WTC11 (cell line): ENCODE measurements around the gene ICA1. TPM values are rescaled to one million over a fixed set of nuclear protein-coding genes. Genes with fewer than 3 reads are reported as not detected.

ENCODE experiments used
- ATAC-seq: fragments of 200-7000 bp; cut with Tn5 transposase; 2 replicates; pipeline ENCODE4 v1.10.0; 2021; ENCODE audit warnings: mild to moderate bottlenecking, moderate library complexity
- CTCF ChIA-PET: fragments of 300-600 bp; sonication (Branson Sonifier 250); formaldehyde crosslinking; loops from one replicate; lab custom pipeline; 2021; ENCODE audit warnings: antibody characterized with exemption; lab: Charles Lee
- POLR2A ChIA-PET: fragments of 350-600 bp; sonication (Branson Sonifier 250); formaldehyde crosslinking; loops from one replicate; lab custom pipeline; 2021; ENCODE audit warnings: antibody characterized with exemption; lab: Charles Lee
- DNase-seq: peaks from one replicate; pipeline ENCODE4 v3.0.0; 2021; ENCODE audit warnings: low spot score
- H3K27ac Mint-ChIP-seq: 2 replicates; pipeline ENCODE4 v1.8.0; 2021; ENCODE audit warnings: mixed read lengths
- H3K27me3 Mint-ChIP-seq: 2 replicates; pipeline ENCODE4 v1.8.0; 2021; ENCODE audit warnings: low read depth, mild to moderate bottlenecking, moderate library complexity, mixed read lengths
- H3K36me3 Mint-ChIP-seq: 2 replicates; pipeline ENCODE4 v1.8.0; 2021; ENCODE audit warnings: mixed read lengths
- H3K4me1 Mint-ChIP-seq: 2 replicates; pipeline ENCODE4 v1.8.0; 2022; ENCODE audit warnings: mixed read lengths
- H3K4me3 Mint-ChIP-seq: 2 replicates; pipeline ENCODE4 v1.8.0; 2021; ENCODE audit warnings: mild to moderate bottlenecking, moderate library complexity, mixed read lengths
- H3K9me3 Mint-ChIP-seq: 2 replicates; pipeline ENCODE4 v1.8.0; 2021; ENCODE audit warnings: mixed read lengths
- CREM ChIP-seq: sonication (generic); formaldehyde crosslinking; IDR thresholded peaks from 2 replicates; pipeline ENCODE4 v1.8.1; 2022; ENCODE audit warnings: mild to moderate bottlenecking, missing genetic modification reagents, moderate library complexity
- ELF4 ChIP-seq: sonication (generic); formaldehyde crosslinking; IDR thresholded peaks from 2 replicates; pipeline ENCODE4 v1.8.1; 2022; ENCODE audit warnings: low read depth, mild to moderate bottlenecking, moderate library complexity, missing genetic modification reagents
- FOXP1 ChIP-seq: sonication (generic); formaldehyde crosslinking; IDR thresholded peaks from 2 replicates; pipeline ENCODE4 v1.8.0; 2022; ENCODE audit warnings: missing genetic modification reagents, mild to moderate bottlenecking, moderate library complexity, borderline replicate concordance
- GABPB1 ChIP-seq: sonication (generic); formaldehyde crosslinking; IDR thresholded peaks from 2 replicates; pipeline ENCODE4 v1.8.1; 2023; ENCODE audit warnings: mild to moderate bottlenecking, missing genetic modification reagents
- JUN ChIP-seq: sonication (generic); formaldehyde crosslinking; IDR thresholded peaks from 2 replicates; pipeline ENCODE4 v1.8.0; 2023; ENCODE audit warnings: mild to moderate bottlenecking, missing genetic modification reagents
- NFYB ChIP-seq: sonication (generic); formaldehyde crosslinking; conservative IDR thresholded peaks from 2 replicates; pipeline ENCODE4 v1.8.0; 2022; ENCODE audit warnings: low read depth, missing genetic modification reagents
- NR2C2 ChIP-seq: sonication (generic); formaldehyde crosslinking; IDR thresholded peaks from 2 replicates; pipeline ENCODE4 v1.8.0; 2022; ENCODE audit warnings: mild to moderate bottlenecking, missing genetic modification reagents
- PRRX2 ChIP-seq: fragments of 250-450 bp; sonication (Bioruptor Pico); IDR thresholded peaks from 2 replicates; pipeline ENCODE4 v1.8.0; 2021; ENCODE audit warnings: mild to moderate bottlenecking
- SP1 ChIP-seq: sonication (generic); formaldehyde crosslinking; conservative IDR thresholded peaks from 2 replicates; pipeline ENCODE4 v1.8.1; 2022; ENCODE audit warnings: missing genetic modification reagents
- ZNF138 ChIP-seq: sonication (generic); formaldehyde crosslinking; conservative IDR thresholded peaks from 2 replicates; pipeline ENCODE4 v1.8.1; 2022; ENCODE audit warnings: mild to moderate bottlenecking, moderate library complexity, missing genetic modification reagents
- ZNF263 ChIP-seq: sonication (generic); formaldehyde crosslinking; IDR thresholded peaks from 2 replicates; pipeline ENCODE4 v1.8.1; 2022; ENCODE audit warnings: low read depth, mild to moderate bottlenecking, moderate library complexity, missing genetic modification reagents
- total RNA-seq: library from RNA; stranded (reverse); gene quantifications from 3 replicates; pipeline ENCODE4 v1.2.3, GENCODE V29; 2021
- TF ChIP-seq, protein P1 (sequence below): fragments of 250-450 bp; sonication (Bioruptor Pico); IDR thresholded peaks from 2 replicates; pipeline ENCODE4 v1.9.0; 2021; ENCODE audit warnings: moderate library complexity, mild to moderate bottlenecking, inconsistent platforms, borderline replicate concordance
- TF ChIP-seq, protein P2 (sequence below): sonication (generic); formaldehyde crosslinking; IDR thresholded peaks from 2 replicates; pipeline ENCODE4 v1.8.0; 2023; ENCODE audit warnings: mild to moderate bottlenecking, missing genetic modification reagents
- TF ChIP-seq, protein P3 (sequence below): fragments of 250-450 bp; sonication (Bioruptor Pico); IDR thresholded peaks from 2 replicates; pipeline ENCODE4 v1.8.0; 2021; ENCODE audit warnings: mild to moderate bottlenecking
- TF ChIP-seq, protein P4 (sequence below): sonication (generic); formaldehyde crosslinking; IDR thresholded peaks from 2 replicates; pipeline ENCODE4 v1.8.0; 2022; ENCODE audit warnings: mild to moderate bottlenecking, missing genetic modification reagents
- TF ChIP-seq, protein P5 (sequence below): sonication (generic); formaldehyde crosslinking; IDR thresholded peaks from 2 replicates; pipeline ENCODE4 v1.8.1; 2023; ENCODE audit warnings: mild to moderate bottlenecking, missing genetic modification reagents
- TF ChIP-seq, protein P6 (sequence below): sonication (generic); formaldehyde crosslinking; IDR thresholded peaks from 2 replicates; pipeline ENCODE4 v1.8.1; 2023; ENCODE audit warnings: mild to moderate bottlenecking, missing genetic modification reagents
- TF ChIP-seq, protein P7 (sequence below): fragments of 250-450 bp; sonication (Bioruptor Pico); IDR thresholded peaks from 2 replicates; pipeline ENCODE4 v1.9.0; 2021; ENCODE audit warnings: mild to moderate bottlenecking
- TF ChIP-seq, protein P8 (sequence below): fragments of 250-450 bp; sonication (Bioruptor Pico); conservative IDR thresholded peaks from 2 replicates; pipeline ENCODE4 v1.9.0; 2021; ENCODE audit warnings: mild to moderate bottlenecking

The ICA1 gene
- total RNA-seq, 1 experiment from 2014 or later, result 31.2 TPM

DNA sequence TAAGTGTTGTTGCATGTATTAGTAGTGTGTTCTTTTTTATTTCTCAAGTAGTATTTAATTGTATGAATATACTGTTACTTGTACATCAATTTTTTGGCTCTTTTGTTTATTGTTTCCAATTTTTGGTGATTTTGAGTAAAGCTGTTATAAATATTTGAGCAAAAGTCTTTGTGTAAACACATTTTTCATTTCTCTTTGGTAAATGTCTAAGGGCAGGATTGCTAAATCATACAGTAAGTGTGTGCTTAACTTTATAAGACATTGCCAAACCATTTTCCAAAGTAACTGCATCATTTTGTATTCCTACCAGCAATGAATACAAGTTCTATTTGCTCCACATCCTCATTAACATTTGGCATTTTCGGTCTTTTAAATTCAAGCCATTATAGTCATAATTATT, 92.8 kb downstream of the ICA1 start (continued):
- TF ChIP-seq, protein P1, sequence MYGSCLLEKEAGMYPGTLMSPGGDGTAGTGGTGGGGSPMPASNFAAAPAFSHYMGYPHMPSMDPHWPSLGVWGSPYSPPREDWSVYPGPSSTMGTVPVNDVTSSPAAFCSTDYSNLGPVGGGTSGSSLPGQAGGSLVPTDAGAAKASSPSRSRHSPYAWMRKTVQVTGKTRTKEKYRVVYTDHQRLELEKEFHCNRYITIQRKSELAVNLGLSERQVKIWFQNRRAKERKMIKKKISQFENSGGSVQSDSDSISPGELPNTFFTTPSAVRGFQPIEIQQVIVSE (CRISPR knock-in tag), result no peak
- TF ChIP-seq FOXP1 (CRISPR knock-in tag), result no peak
- TF ChIP-seq JUN, result no peak
- TF ChIP-seq, protein P2, sequence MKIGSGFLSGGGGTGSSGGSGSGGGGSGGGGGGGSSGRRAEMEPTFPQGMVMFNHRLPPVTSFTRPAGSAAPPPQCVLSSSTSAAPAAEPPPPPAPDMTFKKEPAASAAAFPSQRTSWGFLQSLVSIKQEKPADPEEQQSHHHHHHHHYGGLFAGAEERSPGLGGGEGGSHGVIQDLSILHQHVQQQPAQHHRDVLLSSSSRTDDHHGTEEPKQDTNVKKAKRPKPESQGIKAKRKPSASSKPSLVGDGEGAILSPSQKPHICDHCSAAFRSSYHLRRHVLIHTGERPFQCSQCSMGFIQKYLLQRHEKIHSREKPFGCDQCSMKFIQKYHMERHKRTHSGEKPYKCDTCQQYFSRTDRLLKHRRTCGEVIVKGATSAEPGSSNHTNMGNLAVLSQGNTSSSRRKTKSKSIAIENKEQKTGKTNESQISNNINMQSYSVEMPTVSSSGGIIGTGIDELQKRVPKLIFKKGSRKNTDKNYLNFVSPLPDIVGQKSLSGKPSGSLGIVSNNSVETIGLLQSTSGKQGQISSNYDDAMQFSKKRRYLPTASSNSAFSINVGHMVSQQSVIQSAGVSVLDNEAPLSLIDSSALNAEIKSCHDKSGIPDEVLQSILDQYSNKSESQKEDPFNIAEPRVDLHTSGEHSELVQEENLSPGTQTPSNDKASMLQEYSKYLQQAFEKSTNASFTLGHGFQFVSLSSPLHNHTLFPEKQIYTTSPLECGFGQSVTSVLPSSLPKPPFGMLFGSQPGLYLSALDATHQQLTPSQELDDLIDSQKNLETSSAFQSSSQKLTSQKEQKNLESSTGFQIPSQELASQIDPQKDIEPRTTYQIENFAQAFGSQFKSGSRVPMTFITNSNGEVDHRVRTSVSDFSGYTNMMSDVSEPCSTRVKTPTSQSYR, result no peak
- TF ChIP-seq, protein P3, sequence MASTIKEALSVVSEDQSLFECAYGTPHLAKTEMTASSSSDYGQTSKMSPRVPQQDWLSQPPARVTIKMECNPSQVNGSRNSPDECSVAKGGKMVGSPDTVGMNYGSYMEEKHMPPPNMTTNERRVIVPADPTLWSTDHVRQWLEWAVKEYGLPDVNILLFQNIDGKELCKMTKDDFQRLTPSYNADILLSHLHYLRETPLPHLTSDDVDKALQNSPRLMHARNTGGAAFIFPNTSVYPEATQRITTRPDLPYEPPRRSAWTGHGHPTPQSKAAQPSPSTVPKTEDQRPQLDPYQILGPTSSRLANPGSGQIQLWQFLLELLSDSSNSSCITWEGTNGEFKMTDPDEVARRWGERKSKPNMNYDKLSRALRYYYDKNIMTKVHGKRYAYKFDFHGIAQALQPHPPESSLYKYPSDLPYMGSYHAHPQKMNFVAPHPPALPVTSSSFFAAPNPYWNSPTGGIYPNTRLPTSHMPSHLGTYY (CRISPR knock-in tag), result no peak
- TF ChIP-seq, protein P4, sequence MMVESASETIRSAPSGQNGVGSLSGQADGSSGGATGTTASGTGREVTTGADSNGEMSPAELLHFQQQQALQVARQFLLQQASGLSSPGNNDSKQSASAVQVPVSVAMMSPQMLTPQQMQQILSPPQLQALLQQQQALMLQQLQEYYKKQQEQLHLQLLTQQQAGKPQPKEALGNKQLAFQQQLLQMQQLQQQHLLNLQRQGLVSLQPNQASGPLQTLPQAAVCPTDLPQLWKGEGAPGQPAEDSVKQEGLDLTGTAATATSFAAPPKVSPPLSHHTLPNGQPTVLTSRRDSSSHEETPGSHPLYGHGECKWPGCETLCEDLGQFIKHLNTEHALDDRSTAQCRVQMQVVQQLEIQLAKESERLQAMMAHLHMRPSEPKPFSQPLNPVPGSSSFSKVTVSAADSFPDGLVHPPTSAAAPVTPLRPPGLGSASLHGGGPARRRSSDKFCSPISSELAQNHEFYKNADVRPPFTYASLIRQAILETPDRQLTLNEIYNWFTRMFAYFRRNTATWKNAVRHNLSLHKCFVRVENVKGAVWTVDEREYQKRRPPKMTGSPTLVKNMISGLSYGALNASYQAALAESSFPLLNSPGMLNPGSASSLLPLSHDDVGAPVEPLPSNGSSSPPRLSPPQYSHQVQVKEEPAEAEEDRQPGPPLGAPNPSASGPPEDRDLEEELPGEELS, result no peak
- TF ChIP-seq, protein P5, sequence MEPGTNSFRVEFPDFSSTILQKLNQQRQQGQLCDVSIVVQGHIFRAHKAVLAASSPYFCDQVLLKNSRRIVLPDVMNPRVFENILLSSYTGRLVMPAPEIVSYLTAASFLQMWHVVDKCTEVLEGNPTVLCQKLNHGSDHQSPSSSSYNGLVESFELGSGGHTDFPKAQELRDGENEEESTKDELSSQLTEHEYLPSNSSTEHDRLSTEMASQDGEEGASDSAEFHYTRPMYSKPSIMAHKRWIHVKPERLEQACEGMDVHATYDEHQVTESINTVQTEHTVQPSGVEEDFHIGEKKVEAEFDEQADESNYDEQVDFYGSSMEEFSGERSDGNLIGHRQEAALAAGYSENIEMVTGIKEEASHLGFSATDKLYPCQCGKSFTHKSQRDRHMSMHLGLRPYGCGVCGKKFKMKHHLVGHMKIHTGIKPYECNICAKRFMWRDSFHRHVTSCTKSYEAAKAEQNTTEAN, result no peak
- TF ChIP-seq ELF4 (CRISPR knock-in tag), result no peak
- TF ChIP-seq, protein P6, sequence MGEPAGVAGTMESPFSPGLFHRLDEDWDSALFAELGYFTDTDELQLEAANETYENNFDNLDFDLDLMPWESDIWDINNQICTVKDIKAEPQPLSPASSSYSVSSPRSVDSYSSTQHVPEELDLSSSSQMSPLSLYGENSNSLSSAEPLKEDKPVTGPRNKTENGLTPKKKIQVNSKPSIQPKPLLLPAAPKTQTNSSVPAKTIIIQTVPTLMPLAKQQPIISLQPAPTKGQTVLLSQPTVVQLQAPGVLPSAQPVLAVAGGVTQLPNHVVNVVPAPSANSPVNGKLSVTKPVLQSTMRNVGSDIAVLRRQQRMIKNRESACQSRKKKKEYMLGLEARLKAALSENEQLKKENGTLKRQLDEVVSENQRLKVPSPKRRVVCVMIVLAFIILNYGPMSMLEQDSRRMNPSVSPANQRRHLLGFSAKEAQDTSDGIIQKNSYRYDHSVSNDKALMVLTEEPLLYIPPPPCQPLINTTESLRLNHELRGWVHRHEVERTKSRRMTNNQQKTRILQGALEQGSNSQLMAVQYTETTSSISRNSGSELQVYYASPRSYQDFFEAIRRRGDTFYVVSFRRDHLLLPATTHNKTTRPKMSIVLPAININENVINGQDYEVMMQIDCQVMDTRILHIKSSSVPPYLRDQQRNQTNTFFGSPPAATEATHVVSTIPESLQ (CRISPR knock-in tag), result no peak
- TF ChIP-seq SP1 (CRISPR knock-in tag), result no peak
- no peak for TF ChIP-seq NFYB (CRISPR knock-in tag)
- no peak for TF ChIP-seq ZNF263 (CRISPR knock-in tag)

DNA sequence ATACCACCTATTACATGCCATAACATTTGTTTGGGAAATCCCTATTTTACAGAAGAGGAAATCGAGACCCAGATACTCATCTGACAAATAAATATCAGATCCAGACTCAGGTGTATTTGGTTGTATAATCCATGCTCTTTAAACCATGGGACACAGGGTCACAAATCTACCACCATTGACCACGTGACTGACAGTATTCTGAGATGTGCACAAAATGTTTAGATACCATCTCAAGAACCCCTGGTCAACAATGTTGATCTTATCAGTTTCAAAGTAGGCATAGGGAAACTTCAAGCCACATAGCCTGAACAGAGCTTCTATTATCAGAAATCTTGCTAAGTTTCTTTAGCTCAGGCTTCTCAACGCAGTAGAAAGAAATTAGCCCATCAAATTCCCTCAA, 93.6 kb downstream of the ICA1 start:
- Mint-ChIP-seq H3K27me3 (no peaks in the 10 kb centered on the region), H3K27ac (0 out of 2 replicates have a peak overlapping the region, but pooled peaks have one; percentile 14), H3K4me3 (no peak overlapping the region), H3K36me3 (no peaks in the 10 kb centered on the region), H3K4me1 (peaks cover 15% of the 10 kb centered on the region), H3K9me3 (no peaks in the 10 kb centered on the region)
- ATAC-seq (no peak), DNase-seq (no peak)
- ChIA-PET CTCF (no interaction called here), POLR2A (no interaction called here)
- TF ChIP-seq, protein P7, sequence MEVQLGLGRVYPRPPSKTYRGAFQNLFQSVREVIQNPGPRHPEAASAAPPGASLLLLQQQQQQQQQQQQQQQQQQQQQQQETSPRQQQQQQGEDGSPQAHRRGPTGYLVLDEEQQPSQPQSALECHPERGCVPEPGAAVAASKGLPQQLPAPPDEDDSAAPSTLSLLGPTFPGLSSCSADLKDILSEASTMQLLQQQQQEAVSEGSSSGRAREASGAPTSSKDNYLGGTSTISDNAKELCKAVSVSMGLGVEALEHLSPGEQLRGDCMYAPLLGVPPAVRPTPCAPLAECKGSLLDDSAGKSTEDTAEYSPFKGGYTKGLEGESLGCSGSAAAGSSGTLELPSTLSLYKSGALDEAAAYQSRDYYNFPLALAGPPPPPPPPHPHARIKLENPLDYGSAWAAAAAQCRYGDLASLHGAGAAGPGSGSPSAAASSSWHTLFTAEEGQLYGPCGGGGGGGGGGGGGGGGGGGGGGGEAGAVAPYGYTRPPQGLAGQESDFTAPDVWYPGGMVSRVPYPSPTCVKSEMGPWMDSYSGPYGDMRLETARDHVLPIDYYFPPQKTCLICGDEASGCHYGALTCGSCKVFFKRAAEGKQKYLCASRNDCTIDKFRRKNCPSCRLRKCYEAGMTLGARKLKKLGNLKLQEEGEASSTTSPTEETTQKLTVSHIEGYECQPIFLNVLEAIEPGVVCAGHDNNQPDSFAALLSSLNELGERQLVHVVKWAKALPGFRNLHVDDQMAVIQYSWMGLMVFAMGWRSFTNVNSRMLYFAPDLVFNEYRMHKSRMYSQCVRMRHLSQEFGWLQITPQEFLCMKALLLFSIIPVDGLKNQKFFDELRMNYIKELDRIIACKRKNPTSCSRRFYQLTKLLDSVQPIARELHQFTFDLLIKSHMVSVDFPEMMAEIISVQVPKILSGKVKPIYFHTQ (CRISPR knock-in tag), result no peak
- TF ChIP-seq NFYB (CRISPR knock-in tag) (no peak), CREM (CRISPR knock-in tag) (no peak), PRRX2 (no peak), NR2C2 (CRISPR knock-in tag) (no peak), ZNF138 (CRISPR knock-in tag) (no peak), GABPB1 (no peak)
- TF ChIP-seq, protein P8, sequence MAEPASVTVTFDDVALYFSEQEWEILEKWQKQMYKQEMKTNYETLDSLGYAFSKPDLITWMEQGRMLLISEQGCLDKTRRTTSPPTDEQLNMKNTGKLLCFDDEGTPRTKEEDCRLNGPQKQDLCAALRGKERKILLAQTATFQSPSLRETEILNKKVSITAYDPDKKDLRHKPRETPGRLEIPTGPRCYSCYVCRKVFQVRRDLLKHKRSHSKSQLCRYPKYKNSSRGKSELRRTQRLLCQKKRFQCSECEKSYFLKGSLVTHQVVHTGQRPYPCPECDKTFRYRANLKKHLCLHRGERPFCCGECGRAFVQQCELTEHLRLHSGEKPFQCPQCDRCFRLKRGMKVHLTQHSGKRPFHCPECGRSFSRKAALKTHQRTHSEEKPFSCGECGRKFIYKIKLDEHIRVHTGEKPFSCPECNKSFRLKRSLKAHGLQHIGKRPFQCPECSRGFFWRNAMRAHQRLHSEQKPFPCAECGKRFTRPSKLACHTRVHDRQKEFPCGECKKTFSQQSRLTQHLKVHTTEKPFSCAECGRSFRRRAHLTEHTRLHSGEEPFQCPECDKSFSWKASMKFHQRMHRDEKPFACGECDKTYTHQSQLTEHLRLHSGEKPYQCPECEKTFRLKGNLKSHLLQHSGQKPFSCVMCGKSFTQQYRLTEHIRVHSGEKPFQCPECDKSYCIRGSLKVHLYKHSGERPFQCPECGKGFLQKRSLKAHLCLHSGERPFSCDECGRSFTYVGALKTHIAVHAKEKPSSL (CRISPR knock-in tag), result no peak
- TF ChIP-seq, protein P6 (CRISPR knock-in tag), result no peak
